K562 (cell line): ENCODE data around the gene LY6G6C. TPM values are rescaled to one million over a fixed set of nuclear protein-coding genes. Genes with fewer than 3 reads are reported as not detected.

Experiments used
- CREBBP ChIP-seq: IDR thresholded peaks from one replicate; pipeline ENCODE4 v1.6.1; 2012; ENCODE audit warnings: low read depth, mild to moderate bottlenecking, control low read depth, inconsistent platforms, low read length
- DIDO1 ChIP-seq: fragments of 450-650 bp; IDR thresholded peaks from 2 replicates; pipeline ENCODE4 v1.6.1; 2016; ENCODE audit warnings: low read depth, missing biosample characterization, missing genetic modification characterization
- FOXJ2 ChIP-seq: fragments of 200-800 bp; sonication (Bioruptor generic); IDR thresholded peaks from 2 replicates; pipeline ENCODE4 v1.6.1; 2016; ENCODE audit warnings: missing genetic modification characterization, missing compliant biosample characterization
- KAT7 ChIP-seq: sonication (generic); formaldehyde crosslinking; IDR thresholded peaks from 2 replicates; pipeline ENCODE4 v1.8.0; 2022; ENCODE audit warnings: missing genetic modification reagents, mild to moderate bottlenecking, borderline replicate concordance
- MIER1 ChIP-seq: fragments of 450-650 bp; IDR thresholded peaks from 2 replicates; pipeline ENCODE4 v1.6.1; 2016; ENCODE audit warnings: antibody characterized with exemption, mild to moderate bottlenecking, low read depth
- MYNN ChIP-seq, 2 experiments: sonication (generic); formaldehyde crosslinking in 1 of 2; IDR thresholded peaks; 2 replicates each; pipeline versions ENCODE4 v1.5.0 to v1.6.1; 2016 to 2020; ENCODE audit warnings: antibody characterized with exemption in 1 of 2, missing genetic modification reagents in 1 of 2
- NBN ChIP-seq: fragments of 450-650 bp; IDR thresholded peaks from 2 replicates; pipeline ENCODE4 v1.6.1; 2016; ENCODE audit warnings: low read depth, mild to moderate bottlenecking
- PHF21A ChIP-seq: fragments of 450-650 bp; IDR thresholded peaks from 2 replicates; pipeline ENCODE4 v1.6.1; 2017; ENCODE audit warnings: low read depth, borderline replicate concordance
- PPARD ChIP-seq: fragments of 250-450 bp; sonication (Bioruptor Pico); IDR thresholded peaks from 2 replicates; pipeline ENCODE4 v1.8.0; 2022; ENCODE audit warnings: inconsistent platforms, mild to moderate bottlenecking, moderate library complexity
- RAD51 ChIP-seq: fragments of 450-650 bp; IDR thresholded peaks from 2 replicates; pipeline ENCODE4 v1.7.1; 2016; ENCODE audit warnings: low read depth, mild to moderate bottlenecking, borderline replicate concordance
- SAFB ChIP-seq: fragments of 200-400 bp; formaldehyde crosslinking; IDR thresholded peaks from 2 replicates; pipeline ENCODE4 v1.6.1; 2017; ENCODE audit warnings: low read depth, low read length, borderline replicate concordance
- TRIM24 ChIP-seq, 2 experiments: fragments of 450-650 bp; IDR thresholded peaks; 2 replicates each; pipeline ENCODE4 v1.6.1; 2016
- ZBTB1 ChIP-seq: sonication (generic); formaldehyde crosslinking; IDR thresholded peaks from 2 replicates; pipeline ENCODE4 v1.8.1; 2023; ENCODE audit warnings: missing genetic modification reagents, low read depth, mild to moderate bottlenecking, borderline replicate concordance
- ZFPM2 ChIP-seq: fragments of 250-450 bp; sonication (Bioruptor Pico); IDR thresholded peaks from 2 replicates; pipeline ENCODE4 v1.5.1; 2022; ENCODE audit warnings: mild to moderate bottlenecking
- ZNF133 ChIP-seq: fragments of 250-450 bp; sonication (Bioruptor Pico); IDR thresholded peaks from 2 replicates; pipeline ENCODE4 v1.4.0; 2020; ENCODE audit warnings: mild to moderate bottlenecking
- ZNF324 ChIP-seq: fragments of 250-450 bp; sonication (Bioruptor Pico); IDR thresholded peaks from 2 replicates; pipeline ENCODE4 v1.4.0; 2020; ENCODE audit warnings: mild to moderate bottlenecking
- ZNF347 ChIP-seq: fragments of 450-650 bp; formaldehyde crosslinking; IDR thresholded peaks from 2 replicates; pipeline ENCODE4 v1.4.0; 2020; ENCODE audit warnings: low read depth, mild to moderate bottlenecking, moderate library complexity
- polyA plus RNA-seq, 8 experiments: library from polyadenylated mRNA; depleted of rRNA in 4 of 8; stranded (reverse) in 5 of 8; unstranded in 3 of 8; fragments of >200 nt; fragmentation: Nextera tagmentation in 2 of 8; fragmentation: Illumina TruSeq in 1 of 8; extraction: Ambion mirVana in 2 of 8; extraction: Trizol in 1 of 8; gene quantifications; 2 replicates each; pipeline versions ENCODE4 v1.2.1 to v1.2.3, GENCODE V29; 2011 to 2014; ENCODE audit warnings: inconsistent platforms in 1 of 8, missing spikeins in 1 of 8
- total RNA-seq, 7 experiments: library from RNA; depleted of rRNA in 6 of 7; stranded (reverse); fragments of >200 nt in 6 of 7; fragmentation: Illumina TruSeq in 2 of 7; extraction: Trizol in 2 of 7; gene quantifications; 2 replicates each; pipeline versions ENCODE4 v1.2.1 to v1.2.3, GENCODE V29; 2011 to 2021; ENCODE audit warnings: low replicate concordance in 1 of 7
- TF ChIP-seq, protein P1 (sequence below): IDR thresholded peaks from 3 replicates; pipeline ENCODE4 v1.6.1; 2011; ENCODE audit warnings: borderline replicate concordance, mild to moderate bottlenecking; ENCODE audit not compliant: insufficient read length, insufficient read depth
- TF ChIP-seq, protein P2 (sequence below): fragments of 450-650 bp; conservative IDR thresholded peaks from 2 replicates; pipeline ENCODE4 v1.6.1; 2016; ENCODE audit warnings: missing genetic modification characterization, low read depth, mild to moderate bottlenecking, control low read depth, missing compliant biosample characterization
- TF ChIP-seq, protein P3 (sequence below): fragments of 150-350 bp; conservative IDR thresholded peaks from 2 replicates; pipeline ENCODE4 v1.6.1; 2014; ENCODE audit warnings: low read length

Gene LY6G6C
- total and polyA plus RNA-seq, 9 of the 15 experiments (the other 6 are each of a cell fraction or from before 2014, with no cell fraction given): 0.06 to 0.20 TPM; not detected in 7

DNA sequence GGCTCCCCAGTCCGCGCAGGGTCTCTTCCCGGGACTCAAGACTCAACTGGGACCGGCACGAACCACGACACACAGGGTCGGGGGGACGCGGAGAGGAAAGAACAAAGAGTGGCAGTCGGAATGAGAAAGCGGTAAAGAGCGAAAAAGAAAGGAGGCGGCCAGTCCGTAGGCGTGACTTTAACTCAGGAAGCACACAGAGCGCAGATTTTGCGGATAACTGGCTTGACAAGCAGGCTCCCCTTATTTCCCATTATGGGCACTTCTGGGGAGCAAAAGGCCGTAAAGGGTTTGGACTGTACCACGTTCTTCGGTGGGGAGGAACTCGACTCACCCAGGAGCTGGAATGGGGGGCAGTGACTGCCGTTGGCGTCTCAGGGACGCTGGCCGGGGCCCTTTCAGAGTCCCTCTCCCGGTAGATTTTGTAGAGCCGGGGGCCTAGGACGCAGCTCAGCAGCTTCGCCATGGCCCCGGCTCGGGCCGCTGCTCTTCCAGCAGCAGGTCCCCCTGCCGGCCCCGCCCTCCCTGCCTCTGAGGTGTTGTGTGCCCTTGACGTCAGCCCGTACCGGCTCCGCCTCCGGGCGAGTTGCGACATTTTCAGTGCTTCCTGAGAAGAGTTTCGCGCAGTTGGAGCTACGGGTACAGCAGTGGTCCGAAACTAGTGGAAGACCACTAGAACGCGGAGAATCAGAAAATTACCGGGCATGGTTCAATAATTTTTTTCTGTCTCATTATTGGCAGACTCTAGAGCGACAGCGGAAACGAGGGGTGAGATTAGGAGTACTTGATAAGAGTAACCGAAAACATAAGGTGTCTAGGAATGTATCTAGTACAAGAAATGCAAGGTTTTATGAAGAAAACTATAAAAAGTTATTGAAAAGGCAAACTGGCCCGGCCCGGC lies 18.5 kb downstream of the LY6G6C start, which contains the start of gene ABHD16A (continued):
- TF ChIP-seq FOXJ2 (tag) (peak; percentile 29; the same call in 1 of the 2 replicates), KAT7 (CRISPR knock-in tag) (peak; percentile 60), ZBTB1 (CRISPR knock-in tag) (peak; percentile 31; the same call in 1 of the 2 replicates), SAFB (no peak), TRIM24 (IDR thresholded peaks at IDR 0.05) (peak; percentile 16 to 61; a peak in 2 of 4 replicates), ZNF347 (CRISPR knock-in tag) (no peak), RAD51 (no peak; the same call in 1 of the 2 replicates), ZNF324 (CRISPR knock-in tag) (no peak; the same call in 1 of the 2 replicates), PHF21A (peak; percentile 63; the same call in 1 of the 2 replicates), MIER1 (no peak; the same call in 1 of the 2 replicates), DIDO1 (tag) (peak; percentile 53; the same call in 1 of the 2 replicates), ZFPM2 (CRISPR knock-in tag) (no peak; the same call in 1 of the 2 replicates), ZNF133 (CRISPR knock-in tag) (no peak; the same call in 1 of the 2 replicates), CREBBP (no peak), MYNN (IDR thresholded peaks at IDR 0.05) (0 out of 2 replicates have a peak, but pooled peaks have one; percentile 79), MYNN (CRISPR knock-in tag; IDR thresholded peaks at IDR 0.05) (no peak), NBN (peak; percentile 62), PPARD (CRISPR knock-in tag) (no peak)
- TF ChIP-seq, protein P1, sequence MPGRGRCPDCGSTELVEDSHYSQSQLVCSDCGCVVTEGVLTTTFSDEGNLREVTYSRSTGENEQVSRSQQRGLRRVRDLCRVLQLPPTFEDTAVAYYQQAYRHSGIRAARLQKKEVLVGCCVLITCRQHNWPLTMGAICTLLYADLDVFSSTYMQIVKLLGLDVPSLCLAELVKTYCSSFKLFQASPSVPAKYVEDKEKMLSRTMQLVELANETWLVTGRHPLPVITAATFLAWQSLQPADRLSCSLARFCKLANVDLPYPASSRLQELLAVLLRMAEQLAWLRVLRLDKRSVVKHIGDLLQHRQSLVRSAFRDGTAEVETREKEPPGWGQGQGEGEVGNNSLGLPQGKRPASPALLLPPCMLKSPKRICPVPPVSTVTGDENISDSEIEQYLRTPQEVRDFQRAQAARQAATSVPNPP: no peak
- TF ChIP-seq, protein P2, sequence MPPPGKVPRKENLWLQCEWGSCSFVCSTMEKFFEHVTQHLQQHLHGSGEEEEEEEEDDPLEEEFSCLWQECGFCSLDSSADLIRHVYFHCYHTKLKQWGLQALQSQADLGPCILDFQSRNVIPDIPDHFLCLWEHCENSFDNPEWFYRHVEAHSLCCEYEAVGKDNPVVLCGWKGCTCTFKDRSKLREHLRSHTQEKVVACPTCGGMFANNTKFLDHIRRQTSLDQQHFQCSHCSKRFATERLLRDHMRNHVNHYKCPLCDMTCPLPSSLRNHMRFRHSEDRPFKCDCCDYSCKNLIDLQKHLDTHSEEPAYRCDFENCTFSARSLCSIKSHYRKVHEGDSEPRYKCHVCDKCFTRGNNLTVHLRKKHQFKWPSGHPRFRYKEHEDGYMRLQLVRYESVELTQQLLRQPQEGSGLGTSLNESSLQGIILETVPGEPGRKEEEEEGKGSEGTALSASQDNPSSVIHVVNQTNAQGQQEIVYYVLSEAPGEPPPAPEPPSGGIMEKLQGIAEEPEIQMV: no peak
- TF ChIP-seq, protein P3, sequence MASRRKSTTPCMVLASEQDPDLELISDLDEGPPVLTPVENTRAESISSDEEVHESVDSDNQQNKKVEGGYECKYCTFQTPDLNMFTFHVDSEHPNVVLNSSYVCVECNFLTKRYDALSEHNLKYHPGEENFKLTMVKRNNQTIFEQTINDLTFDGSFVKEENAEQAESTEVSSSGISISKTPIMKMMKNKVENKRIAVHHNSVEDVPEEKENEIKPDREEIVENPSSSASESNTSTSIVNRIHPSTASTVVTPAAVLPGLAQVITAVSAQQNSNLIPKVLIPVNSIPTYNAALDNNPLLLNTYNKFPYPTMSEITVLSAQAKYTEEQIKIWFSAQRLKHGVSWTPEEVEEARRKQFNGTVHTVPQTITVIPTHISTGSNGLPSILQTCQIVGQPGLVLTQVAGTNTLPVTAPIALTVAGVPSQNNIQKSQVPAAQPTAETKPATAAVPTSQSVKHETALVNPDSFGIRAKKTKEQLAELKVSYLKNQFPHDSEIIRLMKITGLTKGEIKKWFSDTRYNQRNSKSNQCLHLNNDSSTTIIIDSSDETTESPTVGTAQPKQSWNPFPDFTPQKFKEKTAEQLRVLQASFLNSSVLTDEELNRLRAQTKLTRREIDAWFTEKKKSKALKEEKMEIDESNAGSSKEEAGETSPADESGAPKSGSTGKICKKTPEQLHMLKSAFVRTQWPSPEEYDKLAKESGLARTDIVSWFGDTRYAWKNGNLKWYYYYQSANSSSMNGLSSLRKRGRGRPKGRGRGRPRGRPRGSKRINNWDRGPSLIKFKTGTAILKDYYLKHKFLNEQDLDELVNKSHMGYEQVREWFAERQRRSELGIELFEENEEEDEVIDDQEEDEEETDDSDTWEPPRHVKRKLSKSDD: no peak
